Astrocyte (in vitro differentiated cells and primary cell): ENCODE measurements around the gene DOCK1.

Experiments used
- CTCF ChIP-seq: IDR thresholded peaks from 2 replicates; pipeline ENCODE4 v1.5.1; 2011; ENCODE audit warnings: low read depth, mild to moderate bottlenecking, inconsistent platforms, low read length, moderate library complexity; ENCODE audit not compliant: insufficient read depth
- EZH2 ChIP-seq: IDR thresholded peaks from 2 replicates; pipeline ENCODE4 v1.6.1; 2012; ENCODE audit warnings: mild to moderate bottlenecking, low read length, inconsistent platforms; ENCODE audit not compliant: insufficient read depth

- TF ChIP-seq CTCF, result no peak
- TF ChIP-seq EZH2, result no peak
These were observed at the start of gene DOCK1 for GRCh38 chr10:126904818-126905701.
